Colon (tissue), 2 donors: Measurements from ENCODE around the gene ZNF831.

Experiments
- FAIRE-seq: peaks from 2 replicates; lab custom pipeline; 2012; peaks lifted over from hg19 to GRCh38; lab: Jason Lieb, UNC
- donor health status: control.
- donor health status: control.

ZNF831 gene

DNA sequence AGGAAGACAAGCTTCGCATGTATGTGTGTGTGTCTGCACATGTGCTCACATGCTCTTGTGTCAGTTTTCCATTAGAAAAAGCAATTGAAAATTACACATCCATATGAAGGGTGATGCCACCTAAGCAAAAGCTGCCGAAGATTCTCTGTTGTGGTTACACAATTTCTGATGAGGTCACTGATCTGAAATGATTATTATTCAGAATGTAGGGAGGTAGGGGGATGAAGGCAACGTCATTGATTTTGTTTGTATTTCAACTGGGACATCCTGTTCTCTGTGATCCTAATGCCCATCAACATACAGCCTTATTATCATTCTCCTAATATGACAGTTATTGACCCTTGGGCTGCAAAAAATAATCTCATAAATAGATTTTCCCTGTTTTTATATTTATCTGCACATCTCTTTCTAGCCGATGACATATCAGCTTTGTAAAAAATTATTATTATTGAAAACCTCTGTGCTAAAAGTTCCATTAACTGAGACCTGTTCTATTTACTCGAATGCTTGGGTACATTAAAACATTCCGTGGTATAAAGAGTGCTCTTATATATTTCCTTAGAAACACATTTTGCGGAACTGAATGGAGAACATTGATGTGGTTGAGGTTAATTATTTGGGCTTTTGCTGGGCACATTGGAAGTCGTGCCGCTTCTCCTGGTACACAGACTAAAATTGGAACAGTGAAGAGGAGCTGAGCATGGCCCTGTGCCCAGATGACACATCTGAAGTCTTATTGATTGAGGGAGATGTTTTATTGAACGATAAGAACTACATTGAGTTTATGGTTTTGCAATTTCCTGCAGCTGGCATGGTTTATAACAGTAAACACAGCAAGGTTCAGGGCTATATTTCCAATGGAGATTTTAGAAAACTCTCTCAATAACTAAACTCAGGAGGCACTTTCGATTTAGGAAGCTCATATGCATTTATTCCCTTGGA, 51.3 kb downstream of the ZNF831 start:
- no peak for FAIRE-seq

DNA sequence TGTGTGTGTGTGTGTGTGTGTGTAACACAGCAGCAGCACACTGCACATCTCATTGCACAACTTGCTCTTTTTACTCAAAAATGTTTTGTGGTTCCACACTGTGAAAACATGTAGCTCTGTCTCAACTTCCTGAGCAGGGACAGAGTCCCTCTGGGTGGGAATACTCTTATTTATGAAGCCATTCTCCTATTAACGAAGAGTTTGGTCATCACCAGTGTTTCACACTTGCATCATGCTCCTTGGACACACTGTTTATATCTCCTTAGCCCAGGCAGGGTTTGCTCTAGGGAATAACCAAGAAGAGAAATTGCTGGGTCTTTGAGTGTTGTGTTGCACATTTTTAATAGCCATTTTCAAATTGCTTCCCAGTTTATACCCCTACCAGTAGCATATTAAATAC, 53.6 kb downstream of the ZNF831 start:
- FAIRE-seq, result no peak

DNA sequence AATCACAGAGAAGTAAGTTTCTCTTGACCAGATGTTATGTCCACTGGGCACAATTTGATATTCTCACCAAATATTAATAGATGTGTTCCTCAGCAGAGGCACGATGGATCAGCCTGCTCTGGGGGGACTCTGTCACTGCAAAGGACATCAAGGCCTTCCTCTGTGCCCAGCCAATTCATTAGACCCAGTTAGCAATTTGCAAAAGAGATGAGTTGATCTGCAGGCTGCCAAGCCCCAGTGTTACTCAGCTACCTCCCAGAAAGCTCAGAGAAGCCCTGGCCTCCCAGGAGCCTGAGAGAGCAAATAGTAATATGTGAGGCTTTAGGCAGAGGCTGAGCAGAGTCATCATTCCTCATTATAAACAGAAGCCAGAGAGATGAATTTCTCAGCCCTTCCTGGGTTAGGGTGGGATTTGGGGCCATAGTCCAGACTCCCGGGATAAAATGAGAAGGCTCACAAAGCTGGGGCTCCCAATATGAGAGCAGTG, 54.2 kb downstream of the ZNF831 start:
- FAIRE-seq, result no peak

DNA sequence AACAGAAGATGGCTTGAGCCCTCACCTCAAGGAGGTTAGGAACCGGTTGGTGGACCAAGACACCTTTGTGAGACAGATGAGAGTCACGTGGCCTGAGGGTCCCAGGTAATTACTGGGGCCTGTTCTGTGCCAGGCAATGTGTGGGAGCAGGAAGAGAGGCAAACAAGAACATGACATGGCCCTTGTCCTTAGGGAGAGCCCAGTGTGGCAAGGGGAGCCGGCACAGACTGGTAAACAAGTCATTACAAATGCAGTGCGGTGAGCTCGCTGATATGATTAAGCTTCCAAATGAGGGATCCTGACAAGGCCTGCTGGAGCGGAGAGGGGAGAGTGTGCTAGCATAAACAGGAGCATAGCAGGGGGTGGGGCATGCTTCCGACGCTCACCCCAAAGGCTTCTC, 55.6 kb downstream of the ZNF831 start:
- no peak for FAIRE-seq

DNA sequence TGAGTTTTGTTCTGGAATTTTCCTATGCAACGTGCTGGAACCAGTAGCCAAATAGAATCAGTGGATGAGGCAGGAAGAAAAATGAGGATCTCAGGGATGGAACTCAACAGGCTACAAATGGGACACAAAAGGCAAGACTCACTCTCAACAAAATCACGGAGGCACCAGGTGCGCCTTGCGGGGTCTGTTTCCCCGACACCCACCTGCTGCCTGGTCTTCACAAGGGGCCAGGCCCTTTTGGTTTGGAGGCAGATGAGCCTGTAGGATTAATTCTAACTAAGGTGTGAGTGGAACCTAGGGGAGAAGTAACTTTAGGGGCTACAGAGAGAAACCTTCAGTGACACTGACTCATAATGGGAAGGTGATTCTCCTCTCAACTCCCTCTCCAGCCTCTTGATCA, 56.5 kb downstream of the ZNF831 start:
- FAIRE-seq, result no peak

DNA sequence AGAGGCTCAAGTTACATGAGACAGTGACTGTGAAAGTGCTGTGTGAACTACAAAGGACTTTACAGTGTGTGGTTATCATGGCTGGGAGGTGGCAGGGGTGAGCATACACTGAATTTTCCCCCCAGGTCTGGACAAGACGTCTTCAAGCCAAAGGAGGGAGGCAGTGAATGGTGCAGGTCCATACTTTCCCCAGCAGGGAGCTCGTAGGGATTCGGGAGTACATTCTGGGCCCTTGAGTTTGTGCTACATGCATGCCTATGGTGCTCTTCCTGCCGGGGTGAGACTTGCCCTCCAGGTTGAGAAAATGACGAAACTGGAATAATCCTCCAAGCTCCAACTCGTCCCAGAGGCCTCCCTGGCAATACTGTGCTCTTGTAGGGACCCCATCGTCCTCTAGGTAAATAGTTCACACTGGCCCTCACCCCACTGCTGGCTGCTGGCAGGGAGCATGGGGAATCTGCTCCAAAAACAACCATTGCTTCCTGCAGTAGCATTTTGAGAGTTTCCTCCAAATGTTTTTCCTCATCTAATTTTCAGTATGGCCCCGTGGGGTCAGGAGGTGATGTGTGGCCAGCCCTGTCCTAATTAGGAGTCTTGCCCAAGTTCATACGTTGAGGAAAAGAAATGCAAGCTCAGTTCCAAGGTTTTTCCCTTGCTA, 57.6 kb downstream of the ZNF831 start:
- no peak for FAIRE-seq

DNA sequence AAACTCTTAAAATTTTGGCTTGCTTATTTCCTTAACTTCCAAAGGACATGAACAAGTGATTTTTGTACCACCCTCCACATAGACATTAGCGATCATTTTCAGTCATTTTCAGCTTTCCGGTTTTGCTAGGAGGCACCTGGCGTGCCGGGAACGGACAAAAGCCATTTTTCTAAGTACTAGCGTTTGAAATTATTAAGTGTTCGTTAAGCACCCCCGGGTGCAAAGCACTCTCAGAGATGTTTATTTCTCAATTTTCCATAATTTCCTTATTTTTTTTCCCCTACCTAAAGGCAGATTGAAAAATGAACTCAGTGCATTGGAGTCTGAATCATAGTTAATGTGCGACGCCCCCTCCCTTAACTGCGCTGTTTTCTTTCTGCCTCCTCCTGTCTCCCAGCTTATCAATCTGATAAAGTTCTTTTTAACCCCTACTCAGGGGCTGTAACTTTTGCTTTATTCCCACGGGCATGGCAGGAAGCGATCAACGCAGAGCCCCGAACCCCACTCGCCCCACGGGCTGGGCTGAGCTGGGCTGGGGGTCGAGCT, 58.2 kb downstream of the ZNF831 start:
- FAIRE-seq, result no peak

DNA sequence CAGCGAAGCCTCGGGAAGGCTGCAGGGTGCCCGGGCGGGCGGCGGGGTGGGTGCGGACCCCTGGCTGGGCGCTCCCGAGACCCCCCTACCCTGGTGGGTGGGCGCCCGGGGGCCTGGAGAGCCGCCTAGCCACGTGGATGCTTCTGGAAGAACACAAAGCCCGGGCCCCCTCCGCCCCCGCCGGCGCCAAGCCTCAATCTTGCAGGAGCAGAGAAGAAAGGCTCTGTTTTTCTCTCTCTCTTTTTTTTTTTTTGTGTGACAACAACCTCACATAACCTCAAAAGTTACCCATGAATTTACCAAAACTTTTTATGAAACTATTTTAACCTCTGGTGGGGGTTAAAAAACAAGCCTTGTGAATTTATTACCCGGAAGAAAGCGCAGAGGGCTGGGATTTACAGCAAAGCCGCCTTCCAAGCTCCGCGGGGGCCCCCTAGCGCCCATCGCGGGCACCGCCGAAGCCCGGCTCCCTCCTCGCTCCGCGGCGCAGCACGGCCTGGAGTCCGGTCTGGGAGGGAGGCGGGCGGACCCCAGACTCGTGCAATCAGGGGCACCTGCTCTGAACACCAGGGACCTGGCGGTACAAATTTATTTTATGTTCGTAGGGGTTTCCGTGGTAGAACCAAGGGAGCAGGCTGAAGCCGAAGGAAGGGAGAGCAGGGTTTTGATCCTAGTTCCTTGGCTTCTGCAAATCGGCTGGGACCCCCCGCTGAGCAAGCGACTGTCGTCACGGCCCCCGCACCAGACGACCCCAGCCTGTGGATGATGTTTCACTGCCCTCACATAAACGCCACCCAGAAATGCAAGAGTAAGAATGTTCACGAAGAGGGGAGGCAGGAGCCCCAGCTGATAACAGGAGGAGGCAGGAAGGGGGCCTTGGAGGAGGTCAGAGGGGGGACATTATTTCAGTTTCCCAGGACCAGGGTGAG, 58.9 kb downstream of the ZNF831 start:
- no peak for FAIRE-seq

DNA sequence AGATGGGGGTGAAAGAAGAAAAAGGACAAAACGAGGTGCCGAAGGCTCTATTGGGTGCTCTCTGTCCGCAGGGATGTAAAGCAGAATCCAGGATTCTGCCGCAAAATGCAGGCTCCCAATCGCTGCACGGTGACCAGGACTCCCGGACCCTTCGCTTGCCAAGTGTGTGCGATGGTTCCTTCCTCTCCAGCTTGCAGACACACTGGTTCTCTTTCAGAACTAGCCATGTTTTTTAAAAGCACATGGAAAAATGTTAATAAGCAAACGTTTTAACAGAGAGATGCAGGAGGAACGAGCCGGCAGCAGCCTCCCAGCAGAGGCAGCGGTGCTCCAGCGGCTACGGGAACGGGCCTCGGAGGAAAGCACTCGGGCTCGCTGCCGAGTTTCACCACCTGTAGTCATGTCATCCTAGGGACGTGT, 59.6 kb downstream of the ZNF831 start:
- FAIRE-seq, result no peak

DNA sequence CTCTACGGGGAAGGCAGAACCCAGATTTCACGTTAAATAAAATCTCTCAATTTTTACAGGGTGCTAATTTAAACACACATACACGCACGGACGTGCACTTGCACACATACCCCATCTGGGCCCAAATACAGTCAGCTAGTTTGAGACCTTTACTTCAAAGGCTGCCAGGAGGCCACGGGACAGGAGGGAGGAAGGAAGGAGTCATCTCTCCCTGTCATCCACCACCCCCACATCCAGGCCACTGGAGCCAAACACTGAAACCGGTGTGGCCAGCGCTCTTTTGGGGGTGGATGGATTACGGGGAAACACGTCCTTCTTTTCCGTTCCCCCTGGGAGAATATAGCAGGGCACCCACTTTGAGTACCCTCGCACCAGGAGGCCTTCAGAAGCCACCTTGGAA, 60.1 kb downstream of the ZNF831 start:
- FAIRE-seq, result no peak

DNA sequence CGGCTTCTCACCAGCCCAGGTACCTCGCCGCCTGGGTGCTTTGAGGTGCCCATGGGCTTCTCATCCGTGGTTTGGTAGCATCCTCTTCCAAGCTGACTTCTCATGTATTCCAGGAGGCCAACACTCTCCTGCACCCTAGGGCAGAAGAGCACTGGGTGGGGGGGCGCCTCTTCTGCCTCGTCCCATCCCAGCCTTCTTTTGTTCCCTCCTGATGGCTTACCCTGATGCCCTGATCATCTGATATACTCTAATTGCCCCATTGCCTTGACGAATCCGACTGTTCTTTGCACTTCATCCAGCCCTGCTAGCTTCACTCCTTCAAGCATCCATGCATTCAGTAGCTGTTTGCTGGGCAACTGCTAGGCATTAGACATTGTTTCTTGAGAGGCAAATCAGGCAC, 60.6 kb downstream of the ZNF831 start:
- no peak for FAIRE-seq

DNA sequence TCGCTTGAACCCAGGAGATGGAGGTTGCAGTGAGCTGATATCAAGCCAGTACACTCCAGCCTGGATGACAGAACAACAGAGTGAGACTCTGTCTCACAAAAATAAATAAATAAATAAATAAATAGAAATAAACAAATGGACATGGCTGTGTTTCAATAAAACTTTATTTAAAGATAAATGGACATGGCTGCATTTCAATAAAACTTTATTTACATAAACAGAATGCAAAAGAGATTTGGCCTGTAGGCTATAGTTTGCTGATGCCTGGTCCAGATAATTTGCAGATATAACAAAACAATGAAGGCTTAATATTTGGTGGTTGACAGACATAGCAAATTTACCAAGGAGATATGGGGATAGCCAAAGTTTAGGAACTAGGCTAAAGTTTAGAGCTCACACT, 66.8 kb downstream of the ZNF831 start:
- FAIRE-seq, result no peak

DNA sequence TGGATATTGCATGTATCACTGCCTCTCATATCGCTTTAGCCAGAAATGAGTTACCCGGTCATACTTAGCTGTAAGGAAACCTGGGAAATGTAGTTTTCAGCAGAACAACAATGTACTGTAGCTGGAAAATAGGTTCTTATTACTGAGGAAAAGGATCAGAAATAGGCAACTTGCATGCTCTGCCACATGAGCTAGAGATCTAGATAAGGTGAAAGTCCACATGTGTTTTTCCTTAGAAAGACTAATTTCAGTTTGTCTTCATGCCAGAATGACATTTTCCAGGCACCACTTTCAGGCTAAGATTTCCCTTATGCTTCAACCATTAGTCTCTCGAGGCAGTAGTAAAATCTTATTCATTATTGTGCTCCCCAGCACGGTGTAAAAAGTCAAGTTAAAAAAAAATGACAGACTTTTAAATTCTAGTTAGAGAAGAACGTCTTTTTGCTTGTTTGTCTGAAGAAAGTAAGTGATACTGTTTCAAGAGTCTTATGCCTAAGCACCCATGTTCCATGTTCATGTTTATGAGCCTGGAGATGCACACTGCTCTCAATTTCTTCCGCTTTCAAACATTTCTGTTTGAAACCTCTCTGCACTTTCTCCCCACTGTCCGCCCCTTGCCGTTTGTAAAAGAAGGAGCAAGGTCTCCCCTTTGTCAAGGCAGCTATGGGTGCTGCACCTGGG, 67.6 kb downstream of the ZNF831 start:
- no peak for FAIRE-seq

DNA sequence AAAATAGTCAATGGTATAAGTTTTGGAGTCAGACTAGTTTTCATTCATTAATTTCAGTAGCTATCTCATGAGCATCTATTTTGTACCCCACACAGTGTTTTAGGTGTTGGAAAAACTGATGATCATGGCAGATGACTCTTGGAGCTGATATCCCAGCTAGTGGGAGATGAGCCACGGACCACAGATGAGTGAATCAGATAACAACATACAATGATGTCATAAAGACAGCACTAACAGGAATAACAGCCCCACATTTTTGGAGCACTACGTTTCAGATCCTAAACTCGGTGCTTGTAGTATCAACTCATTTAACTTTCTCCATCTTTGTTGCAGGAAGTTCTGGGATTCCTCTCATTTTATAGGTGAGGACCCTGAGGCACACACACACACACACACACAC, 69.0 kb downstream of the ZNF831 start:
- no peak for FAIRE-seq

DNA sequence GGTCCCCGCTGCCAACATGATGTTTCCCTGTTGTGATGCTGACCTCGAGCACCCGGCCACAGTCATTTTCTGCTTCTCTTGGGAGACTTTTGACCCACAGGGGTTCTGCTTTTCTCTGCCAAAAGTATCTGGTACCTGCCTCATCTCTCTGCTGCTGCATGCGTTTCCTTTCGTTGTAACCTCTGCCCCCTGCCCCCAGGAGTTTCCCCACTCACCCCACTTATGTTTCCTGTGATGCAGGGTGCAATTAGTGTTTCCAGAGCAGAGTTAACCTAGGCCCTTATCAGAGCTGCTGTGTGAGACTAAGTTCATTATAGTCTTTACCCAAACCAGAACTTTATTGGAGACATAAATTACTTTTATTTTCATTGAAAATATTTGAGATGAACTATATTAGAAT, 71.6 kb downstream of the ZNF831 start:
- FAIRE-seq, result no peak

DNA sequence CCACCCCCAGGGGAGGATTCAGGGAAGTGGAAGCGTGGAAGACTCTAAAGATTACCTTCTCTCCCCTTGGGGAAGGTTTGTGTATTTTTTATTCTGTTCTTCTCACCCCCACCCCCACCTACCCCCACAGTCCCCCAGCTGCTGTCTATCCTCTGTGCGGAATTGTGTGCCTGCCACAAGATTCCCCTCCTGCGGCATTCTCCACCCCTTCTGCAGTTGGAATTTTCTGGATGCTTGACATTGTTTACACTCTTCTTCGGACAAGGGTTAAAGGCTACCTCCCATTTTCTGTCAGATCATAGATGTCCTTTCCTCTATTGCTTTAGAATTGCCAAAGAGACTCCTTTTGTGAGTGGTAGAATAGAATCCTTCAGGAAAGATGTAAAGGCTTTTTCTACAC, 76.4 kb downstream of the ZNF831 start:
- no peak for FAIRE-seq

DNA sequence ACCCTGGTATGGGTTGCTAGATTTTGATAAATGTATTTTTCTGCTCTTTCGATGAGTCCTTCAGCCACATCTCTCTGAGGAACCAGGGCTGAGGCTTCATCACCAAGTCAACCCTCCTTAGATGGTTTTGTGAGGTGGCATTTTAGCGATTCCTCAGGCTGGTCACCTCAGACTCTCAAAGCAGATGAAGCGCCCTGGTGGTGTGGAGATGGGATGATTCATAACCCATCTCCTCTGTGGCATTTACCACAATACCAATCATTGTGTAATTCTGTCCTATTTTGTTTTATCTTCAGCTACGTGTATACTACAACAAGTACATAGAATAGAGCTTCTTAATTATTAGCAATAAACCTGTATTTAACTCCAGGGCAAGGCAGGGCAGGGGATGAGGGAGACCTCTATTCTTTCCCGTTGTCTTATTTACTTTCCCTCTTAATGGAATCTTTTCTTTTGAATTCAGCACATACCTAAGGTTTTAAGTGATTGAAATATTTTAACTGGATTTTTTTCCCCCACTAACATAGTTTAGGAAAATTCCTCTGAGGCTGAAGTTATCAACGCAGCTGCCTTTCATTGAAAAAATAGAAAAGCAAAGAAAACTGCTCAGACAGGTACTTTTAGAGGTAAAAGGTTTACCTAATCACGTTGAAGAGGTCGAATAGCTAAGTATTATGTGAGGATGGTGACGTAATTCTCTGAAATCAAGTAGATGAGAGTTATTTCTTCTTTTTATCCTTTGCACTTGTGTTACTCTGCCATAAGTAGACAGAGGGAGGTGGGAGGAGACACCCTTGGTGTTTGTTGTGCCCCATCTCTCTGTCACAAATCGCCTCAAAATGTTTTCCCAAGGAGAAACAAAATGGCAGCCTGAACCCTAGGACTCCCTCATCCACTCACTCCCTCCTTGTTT, 79.3 kb downstream of the ZNF831 start:
- FAIRE-seq, result no peak

DNA sequence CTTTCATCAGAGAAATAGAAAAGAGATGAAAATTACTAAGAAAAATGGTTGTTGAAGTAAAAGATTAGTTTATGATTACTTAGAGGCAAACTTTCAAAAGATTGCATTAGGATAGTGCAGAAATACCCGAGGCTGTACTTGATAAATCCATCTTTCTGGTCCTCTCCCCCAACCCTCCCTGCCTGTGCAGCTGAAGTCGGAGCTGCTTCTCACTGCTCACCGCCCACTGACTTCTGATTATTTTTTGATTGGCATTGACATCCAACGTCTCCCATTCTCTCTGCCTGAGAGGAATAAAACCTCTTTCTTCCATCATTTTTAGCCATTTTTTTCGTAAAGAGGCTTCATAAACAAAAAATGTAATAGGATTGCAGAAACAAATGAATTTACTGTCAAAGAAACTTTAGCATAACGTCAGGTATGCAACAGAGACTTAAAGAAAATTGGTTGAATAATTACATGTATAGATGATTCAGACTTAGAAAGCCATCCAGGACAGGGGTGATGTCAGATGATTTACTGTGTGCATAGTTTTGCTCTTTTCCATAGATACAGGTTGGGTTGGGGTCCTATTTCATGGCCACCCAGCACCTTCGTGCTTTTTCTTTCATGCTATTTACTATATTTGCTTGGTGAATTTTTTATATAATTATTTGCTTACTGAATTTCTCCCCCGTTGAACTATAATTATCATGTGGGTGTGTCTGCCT, 83.2 kb downstream of the ZNF831 start:
- FAIRE-seq, result no peak
